H9 (cell line): ENCODE data around the gene UNCX. TPM values are rescaled to one million over a fixed set of nuclear protein-coding genes. Genes with fewer than 3 reads are reported as not detected.

ENCODE experiments used
- DNase-seq: peaks from one replicate; pipeline ENCODE4 v3.0.0-alpha.2; 2017
- H2AFZ ChIP-seq: one replicate; pipeline ENCODE4 v1.6.1; 2013; ENCODE audit warnings: mild to moderate bottlenecking, low read length, control low read depth, moderate library complexity
- H2AK5ac ChIP-seq: 2 replicates; pipeline ENCODE4 v1.6.1; 2013; ENCODE audit warnings: low read length, control low read depth, mixed read lengths; ENCODE audit not compliant: insufficient read length
- H2BK120ac ChIP-seq: one replicate; pipeline ENCODE4 v1.6.1; 2013; ENCODE audit warnings: low read depth, mild to moderate bottlenecking, low read length, control low read depth, inconsistent platforms; ENCODE audit not compliant: poor library complexity, severe bottlenecking
- H2BK12ac ChIP-seq: 2 replicates; pipeline ENCODE4 v1.6.1; 2013; ENCODE audit warnings: low read length, control low read depth, mixed read lengths, low read depth; ENCODE audit not compliant: insufficient read length
- H2BK15ac ChIP-seq: 2 replicates; pipeline ENCODE4 v1.6.1; 2013; ENCODE audit warnings: low read depth, low read length, control low read depth
- H2BK20ac ChIP-seq: one replicate; pipeline ENCODE4 v1.6.1; 2013; ENCODE audit warnings: low read depth, mild to moderate bottlenecking, low read length, control low read depth, inconsistent platforms; ENCODE audit not compliant: poor library complexity, severe bottlenecking
- H2BK5ac ChIP-seq: 2 replicates; pipeline ENCODE4 v1.6.1; 2013; ENCODE audit warnings: low read length, control low read depth, mixed read lengths; ENCODE audit not compliant: insufficient read length
- H3K14ac ChIP-seq: 2 replicates; pipeline ENCODE4 v1.6.1; 2013; ENCODE audit warnings: low read length, control low read depth; ENCODE audit not compliant: insufficient read depth
- H3K18ac ChIP-seq: 2 replicates; pipeline ENCODE4 v1.6.1; 2013; ENCODE audit warnings: low read depth, mild to moderate bottlenecking, mixed read lengths, low read length, control low read depth; ENCODE audit not compliant: insufficient read length
- H3K23ac ChIP-seq: 2 replicates; pipeline ENCODE4 v1.6.1; 2013; ENCODE audit warnings: low read length, control low read depth, mixed read lengths, low read depth; ENCODE audit not compliant: insufficient read length
- H3K23me2 ChIP-seq: 2 replicates; pipeline ENCODE4 v1.6.1; 2013; ENCODE audit warnings: low read depth, mild to moderate bottlenecking, mixed read lengths, low read length, control low read depth; ENCODE audit not compliant: insufficient read length, poor library complexity, severe bottlenecking
- H3K27ac ChIP-seq: 2 replicates; pipeline ENCODE4 v1.5.1; 2013; ENCODE audit warnings: low read length, control low read depth, mixed read lengths, low read depth; ENCODE audit not compliant: insufficient read length
- H3K27me3 ChIP-seq: 2 replicates; pipeline ENCODE4 v1.6.1; 2013; ENCODE audit warnings: low read length, control low read depth, inconsistent platforms; ENCODE audit not compliant: insufficient read depth
- H3K4ac ChIP-seq: 2 replicates; pipeline ENCODE4 v1.6.1; 2013; ENCODE audit warnings: low read depth, mild to moderate bottlenecking, control low read depth, inconsistent platforms, low read length, moderate library complexity
- H3K4me1 ChIP-seq: 2 replicates; pipeline ENCODE4 v1.6.1; 2013; ENCODE audit warnings: low read length, control low read depth, inconsistent platforms; ENCODE audit not compliant: insufficient read depth
- H3K4me2 ChIP-seq: 2 replicates; pipeline ENCODE4 v1.6.1; 2013; ENCODE audit warnings: low read length, control low read depth, mixed read lengths; ENCODE audit not compliant: insufficient read length, insufficient read depth
- H3K56ac ChIP-seq: 2 replicates; pipeline ENCODE4 v1.6.1; 2013; ENCODE audit warnings: low read depth, mild to moderate bottlenecking, mixed read lengths, low read length, control low read depth; ENCODE audit not compliant: insufficient read length
- H3K79me1 ChIP-seq: 2 replicates; pipeline ENCODE4 v1.6.1; 2013; ENCODE audit warnings: low read depth, mild to moderate bottlenecking, moderate library complexity, low read length, control low read depth, inconsistent platforms; ENCODE audit not compliant: insufficient read depth, poor library complexity, severe bottlenecking
- H3K79me2 ChIP-seq: 2 replicates; pipeline ENCODE4 v1.6.1; 2013; ENCODE audit warnings: low read length, control low read depth, inconsistent platforms; ENCODE audit not compliant: insufficient read depth
- H3K9ac ChIP-seq: 2 replicates; pipeline ENCODE4 v1.6.1; 2013; ENCODE audit warnings: low read length, control low read depth, mixed read lengths; ENCODE audit not compliant: insufficient read length; ENCODE audit errors: extremely low read depth
- H3K9me3 ChIP-seq: one replicate; pipeline ENCODE4 v1.6.1; 2013; ENCODE audit warnings: low read depth, low read length, inconsistent platforms; ENCODE audit not compliant: control insufficient read depth
- H3T11ph ChIP-seq: one replicate; pipeline ENCODE4 v1.6.1; 2013; ENCODE audit warnings: mild to moderate bottlenecking, low read length, control low read depth, inconsistent platforms
- H4K20me1 ChIP-seq: one replicate; pipeline ENCODE4 v1.6.1; 2013; ENCODE audit not compliant: control insufficient read depth, insufficient read length, insufficient read depth
- H4K5ac ChIP-seq: 2 replicates; pipeline ENCODE4 v1.6.1; 2013; ENCODE audit warnings: low read depth, mild to moderate bottlenecking, mixed read lengths, low read length, control low read depth; ENCODE audit not compliant: insufficient read length
- H4K8ac ChIP-seq: replicated peaks from 2 replicates; pipeline ENCODE4 v1.6.1; 2013; ENCODE audit warnings: low read length, control low read depth, mixed read lengths, low read depth; ENCODE audit not compliant: insufficient read length
- H4K91ac ChIP-seq: 2 replicates; pipeline ENCODE4 v1.6.1; 2013; ENCODE audit warnings: low read depth, mild to moderate bottlenecking, moderate library complexity, mixed read lengths, low read length, control low read depth; ENCODE audit not compliant: insufficient read length
- H3K27ac Mint-ChIP-seq, 3 experiments: 2 replicates in 2 of 3; 3 replicates in 1 of 3; pipeline ENCODE4 v1.8.0; 2020 to 2021; ENCODE audit warnings: mixed read lengths in 3 of 3, mild to moderate bottlenecking in 1 of 3, moderate library complexity in 1 of 3
- H3K27me3 Mint-ChIP-seq: 2 replicates; pipeline ENCODE4 v1.8.0; 2021; ENCODE audit warnings: low read depth, mild to moderate bottlenecking, moderate library complexity, mixed read lengths
- H3K36me3 Mint-ChIP-seq, 3 experiments: 2 replicates in 2 of 3; 3 replicates in 1 of 3; pipeline ENCODE4 v1.8.0; 2020 to 2021; ENCODE audit warnings: low read depth in 3 of 3, mixed read lengths in 3 of 3; ENCODE audit not compliant: insufficient read depth in 1 of 3
- H3K4me1 Mint-ChIP-seq, 2 experiments: 2 replicates each; pipeline ENCODE4 v1.8.0; 2020; ENCODE audit warnings: mixed read lengths in 2 of 2
- H3K4me3 Mint-ChIP-seq, 2 experiments: 2 replicates in 1 of 2; 3 replicates in 1 of 2; pipeline ENCODE4 v1.8.0; 2020 to 2021; ENCODE audit warnings: mild to moderate bottlenecking in 2 of 2, mixed read lengths in 2 of 2, moderate library complexity in 1 of 2
- H3K9me3 Mint-ChIP-seq, 2 experiments: 2 replicates in 1 of 2; 3 replicates in 1 of 2; pipeline ENCODE4 v1.8.0; 2020; ENCODE audit warnings: mild to moderate bottlenecking in 2 of 2, mixed read lengths in 2 of 2, moderate library complexity in 1 of 2
- CTCF ChIP-seq: fragments of 200-600 bp; sonication (generic); conservative IDR thresholded peaks from 3 replicates; pipeline ENCODE4 v1.8.0; 2021; ENCODE audit warnings: antibody characterized with exemption, mild to moderate bottlenecking
- WGBS: extraction: QIAGEN DNeasy Blood & Tissue Kit; methylation state at CpG from one replicate; pipeline ENCODE4 v1.1.7; 2013; ENCODE audit warnings: missing lambda C conversion rate, low lambda C conversion rate, mixed read lengths; ENCODE audit not compliant: insufficient read length; ENCODE audit errors: extremely low coverage; 5-methylcytosine and 5-hydroxymethylcytosine counted together
- total RNA-seq: library from RNA; stranded (reverse); gene quantifications from 2 replicates; pipeline ENCODE4 v1.2.1, GENCODE V29; 2021

Gene UNCX
- total RNA-seq, 1 experiment from 2014 or later, result not detected

- no peak overlapping the region for H3K23ac ChIP-seq
- no peak overlapping the region for H3K56ac ChIP-seq
- no peak for TF ChIP-seq CTCF
- no peak overlapping the region for H3K18ac ChIP-seq
- no peak overlapping the region for H2AFZ ChIP-seq
- H2BK12ac ChIP-seq, result no peak overlapping the region
- H4K8ac ChIP-seq, result no peak overlapping the region
- H3K9me3 ChIP-seq, result no peaks in the 10 kb centered on the region
- Mint-ChIP-seq H3K36me3 (no peaks in the 10 kb centered on the region), H3K27me3 (peaks cover 90% of the 10 kb centered on the region), H3K9me3 (peaks cover 5 to 9% of the 10 kb centered on the region in 2 experiments; a peak in 3 of 5 replicates), H3K4me3 (peak overlapping the region in 1 of 2 experiments; percentile 61; a peak in 3 of 5 replicates), H3K27ac (no peak overlapping the region), H3K4me1 (peaks cover 25 to 52% of the 10 kb centered on the region in 2 experiments)
- H2BK120ac ChIP-seq, result no peak overlapping the region
- H3K79me2 ChIP-seq, result no peaks in the 10 kb centered on the region
- peak; percentile 52 for DNase-seq
- no peak overlapping the region for H4K5ac ChIP-seq
- peaks cover 2% of the 10 kb centered on the region for H3K4me1 ChIP-seq
- no peak overlapping the region for H2BK15ac ChIP-seq
- WGBS, result no CpG with 5 or more reads among the region's 64 CpGs
- no peak overlapping the region for H2BK20ac ChIP-seq
- H3K14ac ChIP-seq, result no peak overlapping the region
- H3K27ac ChIP-seq, result no peak overlapping the region
- peak overlapping the region; percentile 12 for H3K4me2 ChIP-seq
- H3T11ph ChIP-seq, result no peak overlapping the region
- H3K9ac ChIP-seq, result no peak overlapping the region
- H3K4ac ChIP-seq, result no peak overlapping the region
- H2BK5ac ChIP-seq, result no peak overlapping the region
- no peaks in the 10 kb centered on the region for H3K79me1 ChIP-seq
- peaks cover 73% of the 10 kb centered on the region for H3K27me3 ChIP-seq
- H4K20me1 ChIP-seq, result no peaks in the 10 kb centered on the region
- H3K23me2 ChIP-seq, result peaks cover 6% of the 10 kb centered on the region
- H2AK5ac ChIP-seq, result no peak overlapping the region
- H4K91ac ChIP-seq, result no peak overlapping the region
Observed at GRCh38 chr7:1230411-1231213, 2.1 kb upstream of the UNCX start.
